ENCODE results near the gene RPRD1A.
"Not testable (repeated sequence)": the region's sequence is repeated elsewhere in the genome, so short reads cannot be mapped to it uniquely, and the experiment has no call there.

The RPRD1A gene

GRCh38 chr18:36066001-36066400, 1.4 kb downstream of the RPRD1A start:
- no peak for TF ChIP-seq CTCF (IDR thresholded peaks at IDR 0.05; ENCODE audit: low read depth, low read length)
- peak; percentile 18 to 36 for DNase-seq (ENCODE audit: low read depth in 2 of 2)
- H3K4me3 ChIP-seq (replicated peaks in 1 of 2; ENCODE audit: low read depth in 2 of 2, low read length in 2 of 2) = peak overlapping the region; percentile 88 to 92

DNA sequence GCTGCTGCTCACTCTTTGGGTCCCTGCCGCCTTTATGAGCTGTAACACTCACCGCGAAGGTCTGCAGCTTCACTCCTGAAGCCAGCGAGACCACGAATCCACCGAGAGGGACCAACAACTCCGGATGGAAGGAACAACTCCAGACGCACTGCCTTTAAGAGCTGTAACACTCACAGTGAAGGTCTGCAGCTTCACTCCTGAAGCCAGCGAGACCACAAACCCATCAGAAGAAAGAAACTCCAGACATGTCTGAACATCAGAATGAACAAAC, 2.6 kb downstream of the RPRD1A start:
- not testable (repeated sequence) for H3K4me3 ChIP-seq (replicated peaks in 1 of 2; ENCODE audit: low read depth in 2 of 2, low read length in 2 of 2); DNase-seq (ENCODE audit: low read depth in 2 of 2)

- no peak for TF ChIP-seq CTCF (IDR thresholded peaks at IDR 0.05; ENCODE audit: low read depth, low read length)
- DNase-seq (ENCODE audit: low read depth in 2 of 2) = no peak
- H3K4me3 ChIP-seq (replicated peaks in 1 of 2; ENCODE audit: low read depth in 2 of 2, low read length in 2 of 2) = no peak overlapping the region
Observed at GRCh38 chr18:36064027-36064808, 3.1 kb downstream of the RPRD1A start.

- H3K4me3 ChIP-seq (replicated peaks in 1 of 2; ENCODE audit: low read depth in 2 of 2, low read length in 2 of 2) = no peak overlapping the region
- DNase-seq (ENCODE audit: low read depth in 2 of 2) = no peak
- TF ChIP-seq CTCF (IDR thresholded peaks at IDR 0.05; ENCODE audit: low read depth, low read length) = no peak
Observed at GRCh38 chr18:36058674-36059073, 8.7 kb downstream of the RPRD1A start.

DNA sequence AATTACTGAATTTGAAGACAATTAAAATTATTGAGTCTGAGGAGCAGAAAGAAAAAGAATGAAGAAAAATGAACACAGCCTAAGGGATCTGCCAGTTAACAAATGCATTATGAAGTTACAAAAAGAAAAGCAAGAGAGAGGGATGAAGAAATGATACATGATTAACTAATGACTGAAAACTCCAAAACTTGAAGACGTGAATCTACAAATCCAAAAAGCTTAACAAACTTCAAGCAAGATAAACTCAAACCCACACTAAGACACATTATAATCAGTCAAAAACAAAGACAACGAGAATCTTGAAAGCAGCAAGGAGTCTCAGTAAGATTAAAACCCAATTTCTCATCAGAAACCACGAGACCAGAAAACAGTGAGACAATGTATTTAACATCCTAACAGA, 15.6 kb downstream of the RPRD1A start:
- H3K4me3 ChIP-seq (replicated peaks in 1 of 2; ENCODE audit: low read depth in 2 of 2, low read length in 2 of 2) = no peak overlapping the region
- TF ChIP-seq CTCF (IDR thresholded peaks at IDR 0.05; ENCODE audit: low read depth, low read length) = no peak
- DNase-seq (ENCODE audit: low read depth in 2 of 2) = no peak

GRCh38 chr18:36050479-36050878, 16.9 kb downstream of the RPRD1A start:
- no peak overlapping the region for H3K4me3 ChIP-seq (replicated peaks in 1 of 2; ENCODE audit: low read depth in 2 of 2, low read length in 2 of 2)
- no peak for TF ChIP-seq CTCF (IDR thresholded peaks at IDR 0.05; ENCODE audit: low read depth, low read length)
- no peak for DNase-seq (ENCODE audit: low read depth in 2 of 2)

- no peak for DNase-seq (ENCODE audit: low read depth in 2 of 2)
- no peak overlapping the region for H3K4me3 ChIP-seq (replicated peaks in 1 of 2; ENCODE audit: low read depth in 2 of 2, low read length in 2 of 2)
- no peak for TF ChIP-seq CTCF (IDR thresholded peaks at IDR 0.05; ENCODE audit: low read depth, low read length)
Observed at GRCh38 chr18:36047521-36047920, 19.8 kb downstream of the RPRD1A start.

All from cardiac fibroblast (primary cell).